Activated B cell treated with CpG ODN at 0.5 μM for 24 hours (primary cell): ENCODE results near the gene HSD17B2. TPM values are rescaled to one million over a fixed set of nuclear protein-coding genes. Genes with fewer than 3 reads are reported as not detected.

Source experiments
- ATAC-seq: fragments of 200-7000 bp; cut with Tn5 transposase; one replicate; pipeline ENCODE4 v1.10.0; 2021; ENCODE audit warnings: low read depth, mild to moderate bottlenecking, moderate library complexity
- CTCF ChIA-PET: fragments of 350-600 bp; sonication (Branson Sonifier 250); formaldehyde crosslinking; loops from one replicate; lab custom pipeline; 2021; ENCODE audit warnings: antibody characterized with exemption; lab: Charles Lee
- POLR2A ChIA-PET: fragments of 350-600 bp; sonication (Branson Sonifier 250); formaldehyde crosslinking; loops from one replicate; lab custom pipeline; 2021; ENCODE audit warnings: antibody characterized with exemption; lab: Charles Lee
- DNase-seq: peaks from one replicate; pipeline ENCODE4 v3.0.0; 2022
- H3K27ac Mint-ChIP-seq: one replicate; pipeline ENCODE4 v1.8.0; 2020; ENCODE audit warnings: mixed read lengths
- H3K27me3 Mint-ChIP-seq: one replicate; pipeline ENCODE4 v1.8.0; 2021; ENCODE audit warnings: mixed read lengths
- H3K36me3 Mint-ChIP-seq: one replicate; pipeline ENCODE4 v1.8.0; 2021; ENCODE audit warnings: low read depth, mixed read lengths
- H3K4me1 Mint-ChIP-seq: one replicate; pipeline ENCODE4 v1.8.0; 2021; ENCODE audit warnings: mixed read lengths
- H3K4me3 Mint-ChIP-seq: one replicate; pipeline ENCODE4 v1.8.0; 2020; ENCODE audit warnings: mild to moderate bottlenecking, mixed read lengths
- H3K9me3 Mint-ChIP-seq: one replicate; pipeline ENCODE4 v1.8.0; 2020; ENCODE audit warnings: mixed read lengths
- CTCF ChIP-seq: fragments of 200-600 bp; IDR thresholded peaks from one replicate; pipeline ENCODE4 v1.8.0; 2022; ENCODE audit warnings: antibody characterized with exemption, mild to moderate bottlenecking
- intact Hi-C: fragments of 100-400 bp; cut with micrococcal nuclease; formaldehyde crosslinking; loops from one replicate; pipeline ENCODE4 v1.15.1; 2024
- total RNA-seq: library from RNA; stranded (reverse); gene quantifications from 2 replicates; pipeline ENCODE4 v1.2.3, GENCODE V29; 2022

The HSD17B2 gene
- total RNA-seq, 1 donor from 2014 or later, result not detected

GRCh38 chr16:82146556-82146955 is 111.5 kb downstream of the HSD17B2 start:
- Mint-ChIP-seq H3K27ac (no peak overlapping the region), H3K27me3 (no peaks in the 10 kb centered on the region)

GRCh38 chr16:82146957-82147356 is 111.9 kb downstream of the HSD17B2 start:
- Mint-ChIP-seq H3K4me1 (no peaks in the 10 kb centered on the region), H3K36me3 (peaks cover 37% of the 10 kb centered on the region), H3K27me3 (no peaks in the 10 kb centered on the region), H3K27ac (no peak overlapping the region), H3K9me3 (no peaks in the 10 kb centered on the region), H3K4me3 (no peak overlapping the region)
- DNase-seq (no peak), ATAC-seq (no peak)
- intact Hi-C loops, result no loop called here
- ChIA-PET CTCF (no interaction called here), POLR2A (no interaction called here)
- no peak for TF ChIP-seq CTCF

More at GRCh38 chr16:82146556-82146955, 111.5 kb downstream of the HSD17B2 start:
- ATAC-seq, result no peak
- no peaks in the 10 kb centered on the region for H3K9me3 Mint-ChIP-seq
- ChIA-PET CTCF (no interaction called here), POLR2A (no interaction called here)
- H3K4me1 Mint-ChIP-seq, result no peaks in the 10 kb centered on the region
- no peak for DNase-seq
- no peak overlapping the region for H3K4me3 Mint-ChIP-seq
- H3K36me3 Mint-ChIP-seq, result peaks cover 34% of the 10 kb centered on the region
- no peak for TF ChIP-seq CTCF
- intact Hi-C loops, result no loop called here

GRCh38 chr16:82147546-82147945 is 112.5 kb downstream of the HSD17B2 start:
- ChIA-PET POLR2A (no interaction called here), CTCF (no interaction called here)
- Mint-ChIP-seq H3K9me3 (no peaks in the 10 kb centered on the region), H3K4me1 (no peaks in the 10 kb centered on the region), H3K27me3 (no peaks in the 10 kb centered on the region), H3K4me3 (no peak overlapping the region), H3K36me3 (peaks cover 41% of the 10 kb centered on the region), H3K27ac (no peak overlapping the region)
- ATAC-seq (no peak), DNase-seq (no peak)
- intact Hi-C loops, result no loop called here
- no peak for TF ChIP-seq CTCF

Other genes with a start within 250 kb of the HSD17B2 start
- gene SDR42E1, start 23.8 kb upstream of the HSD17B2 start, total RNA-seq, result 7.4 and 7.5 TPM in 2 replicates
- gene MPHOSPH6, start 135.0 kb downstream of the HSD17B2 start, total RNA-seq, result 22.2 and 31.6 TPM in 2 replicates